GM12878 (cell line): ENCODE measurements around the gene BATF3. TPM values are rescaled to one million over a fixed set of nuclear protein-coding genes. Genes with fewer than 3 reads are reported as not detected.
A peak's percentile ranks its signal among the peaks of the same experiment; 100 is the strongest.

ENCODE experiments used
- ATAC-seq: fragments of 200-7000 bp; cut with Tn5 transposase; 3 replicates; pipeline ENCODE4 v1.9.1; 2020; ENCODE audit warnings: mild to moderate bottlenecking, moderate library complexity
- BruUV-seq: library from RNA; stranded (reverse); fragments of 400-500 nt; replicated peaks from 2 replicates; lab custom pipeline; 2021; lab: Mats Ljungman, UMichigan
- CTCF ChIA-PET: fragments of 300-600 bp; sonication (Branson Sonifier 250); formaldehyde crosslinking; extraction: SDS; loops from one replicate; lab custom pipeline; 2021; ENCODE audit warnings: inconsistent platforms; lab: Yijun Ruan, JAX
- POLR2A ChIA-PET: fragments of 350-600 bp; formaldehyde crosslinking; extraction: SDS; loops from one replicate; lab custom pipeline; 2021; ENCODE audit warnings: inconsistent platforms; lab: Charles Lee
- RAD21 ChIA-PET: fragments of 300-600 bp; sonication (Branson Sonifier 250); formaldehyde crosslinking; loops from one replicate; lab custom pipeline; 2023; ENCODE audit warnings: antibody characterized with exemption; ENCODE audit not compliant: unreplicated experiment; lab: Charles Lee
- SMC1A ChIA-PET: fragments of 300-600 bp; sonication (Branson Sonifier 250); formaldehyde crosslinking; loops from one replicate; lab custom pipeline; 2023; ENCODE audit not compliant: unreplicated experiment, uncharacterized antibody; lab: Charles Lee
- DNase-seq: peaks from one replicate; pipeline ENCODE4 v3.0.0-alpha.2; 2011; ENCODE audit warnings: low read depth, low spot score
- FAIRE-seq: peaks from 3 replicates; lab custom pipeline; 2011; peaks lifted over from hg19 to GRCh38; lab: Jason Lieb, UNC
- H2AFZ ChIP-seq: 2 replicates; pipeline ENCODE4 v1.6.0; 2011; ENCODE audit warnings: low read depth, low read length, control low read depth; ENCODE audit not compliant: control insufficient read depth
- H3K27ac ChIP-seq: 2 replicates; pipeline ENCODE4 v1.5.1; 2011; ENCODE audit warnings: control low read depth; ENCODE audit not compliant: control insufficient read depth, insufficient read depth
- H3K27me3 ChIP-seq, 2 experiments: replicated peaks in 1 of 2; 2 replicates each; pipeline versions ENCODE4 v1.6.0 to v1.6.1; 2011; ENCODE audit warnings: low read length in 1 of 2; ENCODE audit not compliant: control insufficient read depth in 2 of 2, insufficient read depth in 2 of 2
- H3K36me3 ChIP-seq, 2 experiments: 2 replicates each; pipeline ENCODE4 v1.5.1; 2011; ENCODE audit warnings: low read length in 1 of 2; ENCODE audit not compliant: control insufficient read depth in 2 of 2, insufficient read depth in 2 of 2
- H3K4me1 ChIP-seq: 2 replicates; pipeline ENCODE4 v1.6.1; 2011; ENCODE audit warnings: mild to moderate bottlenecking, low read length, moderate library complexity, mixed read lengths; ENCODE audit not compliant: control insufficient read depth, insufficient read depth
- H3K4me2 ChIP-seq: 2 replicates; pipeline ENCODE4 v1.6.0; 2011; ENCODE audit warnings: control low read depth; ENCODE audit not compliant: control insufficient read depth, insufficient read depth
- H3K4me3 ChIP-seq: fragments of 200-600 bp; sonication (generic); 2 replicates; pipeline ENCODE4 v1.5.1; 2016
- H3K79me2 ChIP-seq: 2 replicates; pipeline ENCODE4 v1.6.0; 2011; ENCODE audit warnings: low read length; ENCODE audit not compliant: control insufficient read depth, insufficient read depth
- H3K9ac ChIP-seq: 2 replicates; pipeline ENCODE4 v1.8.0; 2011; ENCODE audit warnings: low read length, control low read depth, mixed read lengths; ENCODE audit not compliant: control insufficient read depth, insufficient read depth
- H3K9me3 ChIP-seq: replicated peaks from 3 replicates; pipeline ENCODE4 v1.5.1; 2011; ENCODE audit warnings: mild to moderate bottlenecking, low read length; ENCODE audit not compliant: control insufficient read depth, insufficient read depth
- H4K20me1 ChIP-seq: 2 replicates; pipeline ENCODE4 v1.6.0; 2011; ENCODE audit not compliant: control insufficient read depth, insufficient read depth
- CHD2 ChIP-seq: IDR thresholded peaks from 2 replicates; pipeline ENCODE4 v1.6.1; 2011; ENCODE audit warnings: low read depth, low read length, improper control_type of control experiment, borderline replicate concordance
- GATAD2B ChIP-seq: fragments of 450-650 bp; conservative IDR thresholded peaks from 2 replicates; pipeline ENCODE4 v1.6.1; 2017; ENCODE audit warnings: low read depth, mild to moderate bottlenecking, moderate library complexity
- MYC ChIP-seq: IDR thresholded peaks from 2 replicates; pipeline ENCODE4 v1.6.1; 2011; ENCODE audit warnings: mild to moderate bottlenecking, low read length, moderate library complexity, inconsistent platforms; ENCODE audit not compliant: insufficient read depth, insufficient replicate concordance, insufficient read length, severe bottlenecking
- RAD21 ChIP-seq: IDR thresholded peaks from 2 replicates; pipeline ENCODE4 v1.6.1; 2011; ENCODE audit warnings: mild to moderate bottlenecking, low read depth, low read length, moderate library complexity; ENCODE audit not compliant: insufficient read depth
- ZNF622 ChIP-seq: fragments of 450-650 bp; IDR thresholded peaks from 2 replicates; pipeline ENCODE4 v1.6.1; 2017; ENCODE audit warnings: mild to moderate bottlenecking, inconsistent platforms
- WGBS: methylation state at CpG from one replicate; pipeline ENCODE4 v1.1.6; 2016; ENCODE audit warnings: low lambda C conversion rate; ENCODE audit not compliant: insufficient replicate concordance, insufficient coverage; ENCODE audit errors: missing lambda C conversion rate; 5-methylcytosine and 5-hydroxymethylcytosine counted together
- in situ Hi-C: fragments of 300-500 bp; cut with MboI; formaldehyde crosslinking; loops from 9 replicates; pipeline ENCODE4 v1.14.3; 2018; ENCODE audit warnings: mixed read lengths
- intact Hi-C: fragments of 100-400 bp; cut with micrococcal nuclease; formaldehyde crosslinking; loops from one replicate; pipeline ENCODE4 v1.14.2; 2022; ENCODE audit not compliant: unreplicated experiment
- polyA plus RNA-seq, 11 experiments: library from polyadenylated mRNA; depleted of rRNA in 4 of 11; unstranded in 6 of 11; stranded (reverse) in 5 of 11; fragments of >200 nt; fragmentation: Nextera tagmentation in 4 of 11; fragmentation: Illumina TruSeq in 1 of 11; extraction: Ambion mirVana in 4 of 11; extraction: Trizol in 1 of 11; gene quantifications; 1 replicate in 1 of 11; 2 replicates in 10 of 11; pipeline versions ENCODE4 v1.2.1 to v1.2.3, GENCODE V29; 2011 to 2016; ENCODE audit warnings: inconsistent platforms in 2 of 11, missing spikeins in 2 of 11, low read depth in 1 of 11
- total RNA-seq, 4 experiments: library from RNA; depleted of rRNA in 3 of 4; stranded (reverse); fragments of >200 nt in 3 of 4; fragmentation: Illumina TruSeq in 1 of 4; extraction: Trizol in 1 of 4; gene quantifications; 2 replicates each; pipeline versions ENCODE4 v1.2.1 to v1.2.3, GENCODE V29; 2013 to 2021
- TF ChIP-seq, protein P1 (sequence below): IDR thresholded peaks from 2 replicates; pipeline ENCODE4 v1.6.1; 2012; ENCODE audit warnings: mild to moderate bottlenecking, low read depth, low read length
- TF ChIP-seq, protein P2 (sequence below), 3 experiments: IDR thresholded peaks in 2 of 3; conservative IDR thresholded peaks in 1 of 3; 2 replicates each; pipeline ENCODE4 v1.5.1; 2011; ENCODE audit warnings: low read depth in 3 of 3, low read length in 3 of 3, mild to moderate bottlenecking in 3 of 3, control low read depth in 2 of 3, moderate library complexity in 2 of 3, inconsistent platforms in 1 of 3, mixed read lengths in 1 of 3; ENCODE audit not compliant: control insufficient read depth in 2 of 3, insufficient read depth in 1 of 3; ENCODE audit errors: extremely low read depth in 1 of 3

BATF3 gene
- total and polyA plus RNA-seq, 10 of the 15 experiments (the other 5 are each of a cell fraction or from before 2014, with no cell fraction given), result 11.1 to 56.8 (median 30.8) TPM

DNA sequence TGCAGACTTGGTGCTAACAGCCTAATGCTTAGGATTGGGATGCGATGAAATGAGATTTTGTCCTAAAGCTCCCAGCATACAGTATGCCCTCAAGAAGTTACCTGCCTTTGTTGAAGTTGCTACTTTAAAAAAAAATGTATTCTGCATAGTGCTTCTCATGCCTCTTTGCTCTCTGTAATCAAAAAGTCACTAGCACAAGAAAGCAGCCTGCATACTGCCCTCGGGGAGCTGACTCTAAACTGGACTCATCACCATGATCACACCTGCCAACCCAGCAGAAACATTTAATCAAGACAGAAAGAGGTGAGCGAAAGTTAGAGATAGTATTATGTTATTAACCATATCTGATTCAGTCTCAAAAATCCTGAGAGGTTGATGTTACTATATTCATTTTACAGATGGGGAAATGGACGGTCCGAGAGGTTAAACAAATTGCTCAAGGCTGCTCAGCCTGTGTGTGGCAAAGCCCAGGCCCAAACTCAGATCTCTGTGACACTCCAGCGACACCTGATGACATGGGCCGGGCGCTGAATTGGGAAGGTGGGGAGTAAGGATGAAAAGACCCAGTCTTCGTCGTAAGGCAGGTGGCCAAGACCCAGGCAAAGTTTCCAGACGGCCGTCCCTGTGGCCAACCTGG, 1.1 kb downstream of the BATF3 start:
- H3K79me2 ChIP-seq, result peaks cover 6% of the 10 kb centered on the region
- no peaks in the 10 kb centered on the region for H3K9me3 ChIP-seq
- 5% methylated on average over 12 of the region's 12 CpGs for WGBS
- FAIRE-seq, result no peak
- no peak overlapping the region for H3K27ac ChIP-seq
- ChIA-PET CTCF (interaction anchor here (1.0 to 4.7 kb wide), 19 partner anchors 10 to 296 kb away, joined by 3 to 91 read pairs (median 5); no protein-coding TSS in a partner anchor), POLR2A (interaction anchor here (0.6 to 4.7 kb wide), 3 partner anchors 20 to 895 kb away, joined by 3 to 29 read pairs (median 7); partner anchors contain the start of genes NSL1 and TATDN3), SMC1A (interaction anchor here (0.9 to 4.8 kb wide), 21 partner anchors 9 to 296 kb away, joined by 3 to 64 read pairs (median 5); partner anchors contain the start of genes NSL1 and TATDN3), RAD21 (interaction anchor here (0.6 to 4.8 kb wide), 12 partner anchors 15 to 296 kb away, joined by 3 to 47 read pairs (median 6); partner anchors contain the start of gene ATF3)
- BruUV-seq, result no TSS peak
- H3K36me3 ChIP-seq, result peaks cover 0 to 5% of the 10 kb centered on the region in 2 experiments; a peak in 1 of 4 replicates
- peak overlapping the region; percentile 56 for H3K9ac ChIP-seq
- no peak for TF ChIP-seq MYC
- TF ChIP-seq, protein P1, sequence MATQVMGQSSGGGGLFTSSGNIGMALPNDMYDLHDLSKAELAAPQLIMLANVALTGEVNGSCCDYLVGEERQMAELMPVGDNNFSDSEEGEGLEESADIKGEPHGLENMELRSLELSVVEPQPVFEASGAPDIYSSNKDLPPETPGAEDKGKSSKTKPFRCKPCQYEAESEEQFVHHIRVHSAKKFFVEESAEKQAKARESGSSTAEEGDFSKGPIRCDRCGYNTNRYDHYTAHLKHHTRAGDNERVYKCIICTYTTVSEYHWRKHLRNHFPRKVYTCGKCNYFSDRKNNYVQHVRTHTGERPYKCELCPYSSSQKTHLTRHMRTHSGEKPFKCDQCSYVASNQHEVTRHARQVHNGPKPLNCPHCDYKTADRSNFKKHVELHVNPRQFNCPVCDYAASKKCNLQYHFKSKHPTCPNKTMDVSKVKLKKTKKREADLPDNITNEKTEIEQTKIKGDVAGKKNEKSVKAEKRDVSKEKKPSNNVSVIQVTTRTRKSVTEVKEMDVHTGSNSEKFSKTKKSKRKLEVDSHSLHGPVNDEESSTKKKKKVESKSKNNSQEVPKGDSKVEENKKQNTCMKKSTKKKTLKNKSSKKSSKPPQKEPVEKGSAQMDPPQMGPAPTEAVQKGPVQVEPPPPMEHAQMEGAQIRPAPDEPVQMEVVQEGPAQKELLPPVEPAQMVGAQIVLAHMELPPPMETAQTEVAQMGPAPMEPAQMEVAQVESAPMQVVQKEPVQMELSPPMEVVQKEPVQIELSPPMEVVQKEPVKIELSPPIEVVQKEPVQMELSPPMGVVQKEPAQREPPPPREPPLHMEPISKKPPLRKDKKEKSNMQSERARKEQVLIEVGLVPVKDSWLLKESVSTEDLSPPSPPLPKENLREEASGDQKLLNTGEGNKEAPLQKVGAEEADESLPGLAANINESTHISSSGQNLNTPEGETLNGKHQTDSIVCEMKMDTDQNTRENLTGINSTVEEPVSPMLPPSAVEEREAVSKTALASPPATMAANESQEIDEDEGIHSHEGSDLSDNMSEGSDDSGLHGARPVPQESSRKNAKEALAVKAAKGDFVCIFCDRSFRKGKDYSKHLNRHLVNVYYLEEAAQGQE, result no peak
- TF ChIP-seq ZNF622, result no peak
- TF ChIP-seq, protein P2, sequence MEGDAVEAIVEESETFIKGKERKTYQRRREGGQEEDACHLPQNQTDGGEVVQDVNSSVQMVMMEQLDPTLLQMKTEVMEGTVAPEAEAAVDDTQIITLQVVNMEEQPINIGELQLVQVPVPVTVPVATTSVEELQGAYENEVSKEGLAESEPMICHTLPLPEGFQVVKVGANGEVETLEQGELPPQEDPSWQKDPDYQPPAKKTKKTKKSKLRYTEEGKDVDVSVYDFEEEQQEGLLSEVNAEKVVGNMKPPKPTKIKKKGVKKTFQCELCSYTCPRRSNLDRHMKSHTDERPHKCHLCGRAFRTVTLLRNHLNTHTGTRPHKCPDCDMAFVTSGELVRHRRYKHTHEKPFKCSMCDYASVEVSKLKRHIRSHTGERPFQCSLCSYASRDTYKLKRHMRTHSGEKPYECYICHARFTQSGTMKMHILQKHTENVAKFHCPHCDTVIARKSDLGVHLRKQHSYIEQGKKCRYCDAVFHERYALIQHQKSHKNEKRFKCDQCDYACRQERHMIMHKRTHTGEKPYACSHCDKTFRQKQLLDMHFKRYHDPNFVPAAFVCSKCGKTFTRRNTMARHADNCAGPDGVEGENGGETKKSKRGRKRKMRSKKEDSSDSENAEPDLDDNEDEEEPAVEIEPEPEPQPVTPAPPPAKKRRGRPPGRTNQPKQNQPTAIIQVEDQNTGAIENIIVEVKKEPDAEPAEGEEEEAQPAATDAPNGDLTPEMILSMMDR (IDR thresholded peaks at IDR 0.05 in 2 of 3, conservative IDR thresholded peaks at IDR 0.05 in 1 of 3; ENCODE audit: control insufficient read depth in 2 of 3, extremely low read depth in 1 of 3, insufficient read depth in 1 of 3, low read depth in 3 of 3, low read length in 3 of 3), result peak in 1 of 3 experiments; percentile 44; a peak in 3 of 6 replicates
- TF ChIP-seq RAD21, result peak; percentile 26; the same call in 1 of the 2 replicates
- no peak for TF ChIP-seq CHD2
- TF ChIP-seq GATAD2B, result no peak
- in situ Hi-C loops (no loop called here), intact Hi-C loops (loop anchor here (1.0 kb wide), 3 partner anchors 15 to 84 kb away; no protein-coding TSS in a partner anchor)
- H3K4me2 ChIP-seq, result peak overlapping the region; percentile 95
- peaks cover 27% of the 10 kb centered on the region for H3K4me1 ChIP-seq
- peak overlapping the region; percentile 77 for H2AFZ ChIP-seq
- no peaks in the 10 kb centered on the region for H4K20me1 ChIP-seq
- no peaks in the 10 kb centered on the region for H3K27me3 ChIP-seq
- H3K4me3 ChIP-seq, result peak overlapping the region; percentile 82
- peak; percentile 29 for ATAC-seq
- no peak for DNase-seq
